Smooth muscle cell (in vitro differentiated cells): ENCODE data around the gene EVA1C. TPM values are rescaled to one million over a fixed set of nuclear protein-coding genes. Genes with fewer than 3 reads are reported as not detected.
A peak's percentile ranks its signal among the peaks of the same experiment; 100 is the strongest.

ENCODE experiments used
- DNase-seq: peaks from one replicate; lab custom pipeline; 2025; ENCODE audit not compliant: unreplicated experiment; lab: John Stamatoyannopoulos, UW
- H2AFZ ChIP-seq: fragments of 200-600 bp; sonication (generic); 2 replicates; pipeline ENCODE4 v1.6.0; 2016; ENCODE audit warnings: antibody characterized with exemption, low read depth, mild to moderate bottlenecking
- H3F3A ChIP-seq: fragments of 200-600 bp; sonication (generic); 2 replicates; pipeline ENCODE4 v1.6.0; 2017; ENCODE audit warnings: antibody characterized with exemption, low read depth
- H3K27ac ChIP-seq: fragments of 200-600 bp; sonication (generic); 2 replicates; pipeline ENCODE4 v1.5.1; 2016; ENCODE audit warnings: low read depth, mild to moderate bottlenecking
- H3K27me3 ChIP-seq: fragments of 200-600 bp; sonication (generic); 2 replicates; pipeline ENCODE4 v1.6.1; 2016; ENCODE audit warnings: low read depth, mild to moderate bottlenecking
- H3K36me3 ChIP-seq: fragments of 200-600 bp; sonication (generic); 2 replicates; pipeline ENCODE4 v1.5.1; 2016; ENCODE audit warnings: low read depth
- H3K4me1 ChIP-seq: fragments of 200-600 bp; sonication (generic); 2 replicates; pipeline ENCODE4 v1.5.1; 2016; ENCODE audit warnings: low read depth
- H3K4me2 ChIP-seq: fragments of 200-600 bp; sonication (generic); 2 replicates; pipeline ENCODE4 v1.6.0; 2016; ENCODE audit warnings: mild to moderate bottlenecking
- H3K4me3 ChIP-seq: fragments of 200-600 bp; sonication (generic); 2 replicates; pipeline ENCODE4 v1.5.1; 2016; ENCODE audit warnings: mild to moderate bottlenecking
- H3K79me2 ChIP-seq: fragments of 200-600 bp; sonication (generic); 2 replicates; pipeline ENCODE4 v1.6.0; 2016; ENCODE audit warnings: low read depth, mild to moderate bottlenecking
- H3K9ac ChIP-seq: fragments of 200-600 bp; sonication (generic); 2 replicates; pipeline ENCODE4 v1.6.0; 2016; ENCODE audit warnings: low read depth
- H3K9me3 ChIP-seq: fragments of 200-600 bp; sonication (generic); replicated peaks from 2 replicates; pipeline ENCODE4 v1.5.1; 2016; ENCODE audit warnings: low read depth
- H4K20me1 ChIP-seq: fragments of 200-600 bp; sonication (generic); 2 replicates; pipeline ENCODE4 v1.6.0; 2016; ENCODE audit warnings: low read depth
- WGBS: methylation state at CpG from one replicate; pipeline ENCODE4 v1.1.7; 2016; ENCODE audit warnings: low lambda C conversion rate; 5-methylcytosine and 5-hydroxymethylcytosine counted together
- polyA plus RNA-seq: library from polyadenylated mRNA; unstranded; fragments of >200 nt; fragmentation: Nextera tagmentation; extraction: Ambion mirVana; gene quantifications from 2 replicates; pipeline ENCODE4 v1.2.1, GENCODE V29; 2016
- total RNA-seq: library from RNA; depleted of rRNA; stranded (reverse); fragments of >200 nt; gene quantifications from 2 replicates; pipeline ENCODE4 v1.2.3, GENCODE V29; 2014
- TF ChIP-seq, protein P1 (sequence below): fragments of 200-600 bp; sonication (generic); IDR thresholded peaks from 2 replicates; pipeline ENCODE4 v1.5.1; 2017; ENCODE audit warnings: borderline replicate concordance, mild to moderate bottlenecking, antibody characterized with exemption; ENCODE audit not compliant: insufficient read depth, poor library complexity, severe bottlenecking

Gene EVA1C
- total and polyA plus RNA-seq, 2 experiments from 2014 or later: 1.9 to 3.7 TPM

DNA sequence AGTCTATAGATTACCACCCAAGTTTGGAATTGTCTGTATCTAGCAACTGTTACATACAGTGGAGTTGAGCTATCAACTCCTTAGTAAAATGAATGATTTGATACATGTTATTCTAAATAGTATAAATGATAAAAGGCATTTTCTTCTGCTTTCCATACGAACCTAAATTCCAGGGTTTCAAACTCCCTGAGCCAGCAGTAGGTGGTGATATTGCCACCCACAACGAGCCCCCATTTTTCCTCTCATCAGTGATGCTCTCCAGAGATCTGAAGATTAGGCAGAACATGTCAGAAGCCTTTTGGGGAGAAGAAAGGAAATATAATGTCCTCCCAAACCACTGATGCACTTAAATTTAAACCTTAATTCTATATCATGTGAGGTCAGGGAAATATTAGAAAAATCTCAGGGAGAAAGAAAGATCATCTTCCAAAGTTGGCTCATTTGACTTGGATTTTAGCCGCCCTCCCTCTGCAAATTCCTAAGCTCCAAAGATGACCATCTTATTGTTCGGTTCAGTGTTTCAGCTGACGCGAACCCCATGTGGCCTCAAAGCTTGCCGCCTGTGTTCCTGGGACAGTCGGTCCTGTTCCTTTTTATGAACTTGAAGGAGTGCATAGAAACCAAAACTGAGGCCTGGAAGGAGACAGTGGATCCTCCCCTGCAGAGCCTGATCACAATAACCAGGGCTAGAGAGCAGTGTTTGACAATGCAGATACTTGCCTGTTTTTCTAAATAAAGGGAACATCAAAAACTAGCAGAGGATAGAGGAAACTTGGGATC is 2.3 kb downstream of the EVA1C start:
- WGBS: 82% methylated on average over 8 of the region's 8 CpGs
- no peak for DNase-seq
- H3K4me1 ChIP-seq: peaks cover 23% of the 10 kb centered on the region
- no peaks in the 10 kb centered on the region for H3K79me2 ChIP-seq
- H3F3A ChIP-seq: peaks cover 7% of the 10 kb centered on the region
- no peaks in the 10 kb centered on the region for H3K36me3 ChIP-seq
- TF ChIP-seq, protein P1, sequence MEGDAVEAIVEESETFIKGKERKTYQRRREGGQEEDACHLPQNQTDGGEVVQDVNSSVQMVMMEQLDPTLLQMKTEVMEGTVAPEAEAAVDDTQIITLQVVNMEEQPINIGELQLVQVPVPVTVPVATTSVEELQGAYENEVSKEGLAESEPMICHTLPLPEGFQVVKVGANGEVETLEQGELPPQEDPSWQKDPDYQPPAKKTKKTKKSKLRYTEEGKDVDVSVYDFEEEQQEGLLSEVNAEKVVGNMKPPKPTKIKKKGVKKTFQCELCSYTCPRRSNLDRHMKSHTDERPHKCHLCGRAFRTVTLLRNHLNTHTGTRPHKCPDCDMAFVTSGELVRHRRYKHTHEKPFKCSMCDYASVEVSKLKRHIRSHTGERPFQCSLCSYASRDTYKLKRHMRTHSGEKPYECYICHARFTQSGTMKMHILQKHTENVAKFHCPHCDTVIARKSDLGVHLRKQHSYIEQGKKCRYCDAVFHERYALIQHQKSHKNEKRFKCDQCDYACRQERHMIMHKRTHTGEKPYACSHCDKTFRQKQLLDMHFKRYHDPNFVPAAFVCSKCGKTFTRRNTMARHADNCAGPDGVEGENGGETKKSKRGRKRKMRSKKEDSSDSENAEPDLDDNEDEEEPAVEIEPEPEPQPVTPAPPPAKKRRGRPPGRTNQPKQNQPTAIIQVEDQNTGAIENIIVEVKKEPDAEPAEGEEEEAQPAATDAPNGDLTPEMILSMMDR: peak; percentile 26
- H3K9me3 ChIP-seq: no peaks in the 10 kb centered on the region
- H3K4me2 ChIP-seq: no peak overlapping the region
- H3K27me3 ChIP-seq: peaks cover 42% of the 10 kb centered on the region
- H3K9ac ChIP-seq: no peak overlapping the region
- H3K27ac ChIP-seq: no peak overlapping the region
- no peak overlapping the region for H3K4me3 ChIP-seq
- no peaks in the 10 kb centered on the region for H4K20me1 ChIP-seq
- no peak overlapping the region for H2AFZ ChIP-seq

DNA sequence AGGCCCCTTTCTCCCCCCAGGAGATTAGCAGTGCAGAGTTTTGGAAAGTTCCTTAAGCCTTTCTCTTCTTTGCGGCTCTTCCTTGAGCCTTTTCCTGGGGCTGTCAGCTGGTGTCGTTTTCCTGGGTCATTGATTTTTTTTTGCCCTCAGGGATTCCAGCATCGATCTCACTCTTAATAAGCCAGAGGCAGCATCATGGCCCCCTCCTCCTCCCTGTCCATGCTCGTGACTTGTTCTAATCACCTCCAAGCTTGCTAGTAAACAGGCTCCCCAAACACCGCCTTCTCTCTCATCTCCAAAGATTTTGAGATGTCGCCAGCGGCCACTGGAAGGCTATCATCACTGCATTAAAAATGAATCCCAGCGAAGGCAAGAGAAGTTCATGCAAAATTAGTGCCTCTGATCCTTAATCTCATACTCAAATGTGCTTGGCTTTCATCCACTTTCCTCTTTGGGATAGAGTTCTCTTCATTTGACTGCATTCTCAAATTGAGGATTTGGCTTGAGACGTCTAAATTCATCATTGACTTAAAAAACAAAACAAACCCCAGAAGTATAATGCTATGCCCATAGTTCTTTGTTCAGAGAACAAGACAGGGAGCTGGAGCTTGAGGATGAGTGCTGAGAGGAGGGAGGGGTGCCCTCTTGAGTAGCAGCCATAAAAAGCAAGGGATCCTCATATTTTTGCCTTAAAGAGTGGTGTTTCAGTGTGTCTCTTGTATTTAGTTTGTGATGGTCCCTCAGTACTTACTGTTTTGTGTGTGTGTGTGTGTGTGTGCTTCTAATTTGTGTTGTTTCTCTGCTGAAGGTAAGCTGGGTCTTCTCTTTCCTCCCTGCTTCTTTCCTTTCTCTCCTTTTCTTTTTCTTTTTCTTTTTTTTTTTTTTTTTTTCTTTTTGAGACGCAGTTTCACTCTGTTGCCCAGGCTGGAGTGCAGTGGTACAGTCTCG is 3.2 kb downstream of the EVA1C start:
- Histone ChIP-seq H3K27ac (no peak overlapping the region), H3K4me1 (peaks cover 23% of the 10 kb centered on the region), H4K20me1 (no peaks in the 10 kb centered on the region), H3F3A (peaks cover 7% of the 10 kb centered on the region), H3K27me3 (peaks cover 34% of the 10 kb centered on the region), H3K4me3 (no peak overlapping the region), H2AFZ (no peak overlapping the region), H3K9me3 (no peaks in the 10 kb centered on the region), H3K79me2 (no peaks in the 10 kb centered on the region), H3K9ac (no peak overlapping the region), H3K36me3 (no peaks in the 10 kb centered on the region), H3K4me2 (no peak overlapping the region)
- 71% methylated on average over 11 of the region's 11 CpGs for WGBS
- TF ChIP-seq, protein P1: no peak
- DNase-seq: no peak

DNA sequence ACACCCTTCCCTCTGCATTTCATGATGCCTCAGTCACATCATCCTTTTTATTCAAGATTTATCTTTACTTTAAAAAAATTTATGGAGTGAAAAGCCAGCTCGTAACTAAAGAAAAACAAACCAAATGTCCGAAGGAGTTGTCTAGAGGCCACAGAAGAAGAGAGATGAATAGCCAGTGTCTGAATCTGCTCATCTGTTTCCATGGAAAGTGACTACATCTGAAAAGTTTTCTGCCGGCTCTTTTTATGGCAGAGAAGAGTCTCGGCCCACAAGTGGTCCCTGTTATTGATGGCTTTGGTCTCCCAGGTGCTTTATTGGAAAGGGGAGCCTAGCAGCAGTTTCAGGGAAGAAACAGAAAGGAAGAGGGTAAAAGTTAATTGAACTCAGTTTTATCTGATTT is 5.6 kb downstream of the EVA1C start:
- Histone ChIP-seq H2AFZ (no peak overlapping the region), H3F3A (peaks cover 5% of the 10 kb centered on the region), H3K27ac (no peak overlapping the region), H3K27me3 (peaks cover 15% of the 10 kb centered on the region), H3K9me3 (no peaks in the 10 kb centered on the region), H3K4me3 (no peak overlapping the region), H4K20me1 (no peaks in the 10 kb centered on the region), H3K4me2 (no peak overlapping the region), H3K4me1 (peaks cover 16% of the 10 kb centered on the region), H3K36me3 (no peaks in the 10 kb centered on the region), H3K79me2 (no peaks in the 10 kb centered on the region), H3K9ac (no peak overlapping the region)
- no peak for DNase-seq
- WGBS: 31% methylated on average over 4 of the region's 4 CpGs
- TF ChIP-seq, protein P1: no peak
